ENCODE measurements around the gene CSTA.
A peak's percentile ranks its signal among the peaks of the same experiment; 100 is the strongest.

CSTA gene

GRCh38 chr3:122324871-122325323 lies at the start of gene CSTA:
Gene CSTA (plus strand): TSS chr3:122325248. CDS start chr3:122325293, 45 bp downstream.
- no peak for DNase-seq

GRCh38 chr3:122281891-122282290 lies 43.2 kb upstream of the CSTA start:
- DNase-seq = no peak

- DNase-seq = no peak
Measured at GRCh38 chr3:122283796-122284445, 41.1 kb upstream of the CSTA start.

GRCh38 chr3:122284486-122284885 lies 40.6 kb upstream of the CSTA start:
- DNase-seq = no peak

- no peak for DNase-seq
Measured at GRCh38 chr3:122294359-122294758, 30.7 kb upstream of the CSTA start.

- no peak for DNase-seq
Measured at GRCh38 chr3:122295266-122296062, 29.6 kb upstream of the CSTA start.

- no peak for DNase-seq
Measured at GRCh38 chr3:122298239-122298638, 26.8 kb upstream of the CSTA start.

- DNase-seq = no peak
Measured at GRCh38 chr3:122299215-122299614, 25.8 kb upstream of the CSTA start.

- peak; percentile 6 for DNase-seq
Measured at GRCh38 chr3:122299872-122300460, 25.1 kb upstream of the CSTA start.

- no peak for DNase-seq
Measured at GRCh38 chr3:122301063-122301462, 24.0 kb upstream of the CSTA start.

- DNase-seq = no peak
Measured at GRCh38 chr3:122305818-122306621, 19.0 kb upstream of the CSTA start.

GRCh38 chr3:122306622-122306953 lies 18.5 kb upstream of the CSTA start:
- DNase-seq = no peak

- no peak for DNase-seq
Measured at GRCh38 chr3:122307094-122307687, 17.9 kb upstream of the CSTA start.

- DNase-seq = no peak
Measured at GRCh38 chr3:122307976-122308375, 17.1 kb upstream of the CSTA start.

GRCh38 chr3:122310361-122310760 lies 14.7 kb upstream of the CSTA start:
- DNase-seq = no peak

GRCh38 chr3:122312826-122313225 lies 12.2 kb upstream of the CSTA start:
- no peak for DNase-seq

GRCh38 chr3:122313281-122313680 lies 11.8 kb upstream of the CSTA start:
- no peak for DNase-seq

GRCh38 chr3:122314228-122314876 lies 10.7 kb upstream of the CSTA start:
- DNase-seq = no peak

- DNase-seq = no peak
Measured at GRCh38 chr3:122315619-122316018, 9.4 kb upstream of the CSTA start.

GRCh38 chr3:122316368-122316767 lies 8.7 kb upstream of the CSTA start:
- DNase-seq = no peak

GRCh38 chr3:122318620-122319019 lies 6.4 kb upstream of the CSTA start:
- DNase-seq = no peak

All from NK-92 treated with Interleukin-12 subunit alpha and Interleukin-12 subunit beta, amount 100 ng/mL, for 24 hours (cell line).